WTC11 (cell line): ENCODE results near the gene PPAN. TPM values are rescaled to one million over a fixed set of nuclear protein-coding genes. Genes with fewer than 3 reads are reported as not detected.

ENCODE experiments used
- ATAC-seq: fragments of 200-7000 bp; cut with Tn5 transposase; 2 replicates; pipeline ENCODE4 v1.10.0; 2021; ENCODE audit warnings: mild to moderate bottlenecking, moderate library complexity
- CTCF ChIA-PET: fragments of 300-600 bp; sonication (Branson Sonifier 250); formaldehyde crosslinking; loops from one replicate; lab custom pipeline; 2021; ENCODE audit warnings: antibody characterized with exemption; lab: Charles Lee
- POLR2A ChIA-PET: fragments of 350-600 bp; sonication (Branson Sonifier 250); formaldehyde crosslinking; loops from one replicate; lab custom pipeline; 2021; ENCODE audit warnings: antibody characterized with exemption; lab: Charles Lee
- DNase-seq: peaks from one replicate; pipeline ENCODE4 v3.0.0; 2021; ENCODE audit warnings: low spot score
- H3K27ac Mint-ChIP-seq: 2 replicates; pipeline ENCODE4 v1.8.0; 2021; ENCODE audit warnings: mixed read lengths
- H3K27me3 Mint-ChIP-seq: 2 replicates; pipeline ENCODE4 v1.8.0; 2021; ENCODE audit warnings: low read depth, mild to moderate bottlenecking, moderate library complexity, mixed read lengths
- H3K36me3 Mint-ChIP-seq: 2 replicates; pipeline ENCODE4 v1.8.0; 2021; ENCODE audit warnings: mixed read lengths
- H3K4me1 Mint-ChIP-seq: 2 replicates; pipeline ENCODE4 v1.8.0; 2022; ENCODE audit warnings: mixed read lengths
- H3K4me3 Mint-ChIP-seq: 2 replicates; pipeline ENCODE4 v1.8.0; 2021; ENCODE audit warnings: mild to moderate bottlenecking, moderate library complexity, mixed read lengths
- H3K9me3 Mint-ChIP-seq: 2 replicates; pipeline ENCODE4 v1.8.0; 2021; ENCODE audit warnings: mixed read lengths
- EMX1 ChIP-seq: fragments of 250-450 bp; sonication (Bioruptor Pico); IDR thresholded peaks from 2 replicates; pipeline ENCODE4 v1.8.0; 2021; ENCODE audit warnings: mild to moderate bottlenecking
- ERG ChIP-seq: fragments of 250-450 bp; sonication (Bioruptor Pico); IDR thresholded peaks from 2 replicates; pipeline ENCODE4 v1.8.0; 2021; ENCODE audit warnings: mild to moderate bottlenecking
- ESRRA ChIP-seq: sonication (generic); formaldehyde crosslinking; IDR thresholded peaks from 2 replicates; pipeline ENCODE4 v1.8.1; 2022; ENCODE audit warnings: mild to moderate bottlenecking, missing genetic modification reagents, borderline replicate concordance
- JAZF1 ChIP-seq: fragments of 250-450 bp; sonication (Bioruptor Pico); IDR thresholded peaks from 2 replicates; pipeline ENCODE4 v1.9.0; 2021; ENCODE audit warnings: moderate library complexity, mild to moderate bottlenecking, inconsistent platforms
- MXD4 ChIP-seq: fragments of 250-450 bp; sonication (Bioruptor Pico); IDR thresholded peaks from 2 replicates; pipeline ENCODE4 v1.8.0; 2021; ENCODE audit warnings: mild to moderate bottlenecking, moderate library complexity, borderline replicate concordance
- NR2C2 ChIP-seq: sonication (generic); formaldehyde crosslinking; IDR thresholded peaks from 2 replicates; pipeline ENCODE4 v1.8.0; 2022; ENCODE audit warnings: mild to moderate bottlenecking, missing genetic modification reagents
- PREB ChIP-seq: sonication (generic); formaldehyde crosslinking; IDR thresholded peaks from 2 replicates; pipeline ENCODE4 v1.8.1; 2022; ENCODE audit warnings: mild to moderate bottlenecking, missing genetic modification reagents, moderate library complexity, borderline replicate concordance
- SP1 ChIP-seq: sonication (generic); formaldehyde crosslinking; conservative IDR thresholded peaks from 2 replicates; pipeline ENCODE4 v1.8.1; 2022; ENCODE audit warnings: missing genetic modification reagents
- TCF7 ChIP-seq: sonication (generic); formaldehyde crosslinking; IDR thresholded peaks from 2 replicates; pipeline ENCODE4 v1.8.0; 2022; ENCODE audit warnings: mild to moderate bottlenecking, low read depth, missing genetic modification reagents, moderate library complexity
- USF1 ChIP-seq: sonication (generic); formaldehyde crosslinking; IDR thresholded peaks from 2 replicates; pipeline ENCODE4 v1.8.0; 2022; ENCODE audit warnings: mild to moderate bottlenecking, missing genetic modification reagents
- ZBTB21 ChIP-seq: sonication (generic); formaldehyde crosslinking; IDR thresholded peaks from 2 replicates; pipeline ENCODE4 v1.8.1; 2023; ENCODE audit warnings: mild to moderate bottlenecking, missing genetic modification reagents, borderline replicate concordance
- ZBTB43 ChIP-seq: sonication (generic); formaldehyde crosslinking; IDR thresholded peaks from 2 replicates; pipeline ENCODE4 v1.8.1; 2023; ENCODE audit warnings: mild to moderate bottlenecking, missing genetic modification reagents
- ZNF232 ChIP-seq: sonication (generic); formaldehyde crosslinking; IDR thresholded peaks from 2 replicates; pipeline ENCODE4 v1.8.0; 2022; ENCODE audit warnings: mild to moderate bottlenecking, missing genetic modification reagents
- ZNF416 ChIP-seq: fragments of 250-450 bp; sonication (Bioruptor Pico); IDR thresholded peaks from 2 replicates; pipeline ENCODE4 v1.9.0; 2021; ENCODE audit warnings: mild to moderate bottlenecking, inconsistent platforms
- total RNA-seq: library from RNA; stranded (reverse); gene quantifications from 3 replicates; pipeline ENCODE4 v1.2.3, GENCODE V29; 2021
- TF ChIP-seq, protein P1 (sequence below): sonication (generic); formaldehyde crosslinking; IDR thresholded peaks from 2 replicates; pipeline ENCODE4 v1.8.1; 2023; ENCODE audit warnings: mild to moderate bottlenecking, missing genetic modification reagents, moderate library complexity
- TF ChIP-seq, protein P2 (sequence below): fragments of 250-450 bp; sonication (Bioruptor Pico); IDR thresholded peaks from 2 replicates; pipeline ENCODE4 v1.9.0; 2021; ENCODE audit warnings: moderate library complexity, mild to moderate bottlenecking, inconsistent platforms, borderline replicate concordance

Gene PPAN
- total RNA-seq, 1 experiment from 2014 or later = 83.7 TPM

DNA sequence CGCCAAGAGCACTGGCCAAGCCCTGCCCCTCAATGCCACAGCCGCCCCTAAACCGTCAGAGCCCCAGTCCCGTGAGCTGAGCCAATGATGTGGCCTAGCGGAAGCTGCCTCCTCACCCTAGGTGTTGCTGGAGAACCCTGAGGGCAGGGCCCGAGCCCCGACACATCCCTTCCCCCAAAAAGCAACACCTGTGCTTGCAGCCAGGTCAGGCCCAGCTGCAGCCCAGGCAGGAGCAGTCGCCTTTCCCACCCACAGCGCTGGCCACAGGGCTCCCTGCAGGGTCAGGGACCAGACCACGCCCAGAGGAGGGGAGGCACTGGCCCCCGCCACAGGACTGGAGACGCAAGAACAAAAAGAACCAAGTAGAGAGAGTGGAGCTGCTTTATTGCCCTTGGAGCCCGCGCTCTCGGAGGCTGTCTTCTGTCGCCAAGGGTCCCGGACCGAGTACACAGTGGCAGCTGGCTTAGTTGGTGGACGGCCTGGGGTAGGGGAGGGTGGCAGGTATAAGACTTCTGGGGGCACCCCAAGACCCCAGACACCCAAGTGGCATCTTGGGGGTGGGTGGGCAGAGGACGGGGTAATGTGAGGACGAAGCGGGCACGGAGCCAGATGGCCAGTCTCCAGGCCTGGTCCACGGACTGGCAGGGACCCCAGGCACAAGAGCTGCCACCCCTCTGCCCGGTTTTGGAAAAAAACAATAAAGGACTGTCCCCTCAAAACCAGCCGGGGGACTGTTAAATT, 8.7 kb downstream of the PPAN start:
- TF ChIP-seq ZBTB21 (CRISPR knock-in tag) (no peak), PREB (no peak), USF1 (CRISPR knock-in tag) (no peak), MXD4 (no peak), ZNF232 (CRISPR knock-in tag) (no peak), EMX1 (CRISPR knock-in tag) (no peak), ZNF416 (CRISPR knock-in tag) (no peak), ZBTB43 (CRISPR knock-in tag) (no peak), ERG (no peak), SP1 (CRISPR knock-in tag) (0 out of 2 replicates have a peak, but pooled peaks have one; percentile 5), NR2C2 (CRISPR knock-in tag) (no peak), TCF7 (CRISPR knock-in tag) (0 out of 2 replicates have a peak, but pooled peaks have one; percentile 18), ESRRA (CRISPR knock-in tag) (no peak)
- TF ChIP-seq, protein P1, sequence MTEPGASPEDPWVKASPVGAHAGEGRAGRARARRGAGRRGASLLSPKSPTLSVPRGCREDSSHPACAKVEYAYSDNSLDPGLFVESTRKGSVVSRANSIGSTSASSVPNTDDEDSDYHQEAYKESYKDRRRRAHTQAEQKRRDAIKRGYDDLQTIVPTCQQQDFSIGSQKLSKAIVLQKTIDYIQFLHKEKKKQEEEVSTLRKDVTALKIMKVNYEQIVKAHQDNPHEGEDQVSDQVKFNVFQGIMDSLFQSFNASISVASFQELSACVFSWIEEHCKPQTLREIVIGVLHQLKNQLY (CRISPR knock-in tag) = 0 out of 2 replicates have a peak, but pooled peaks have one; percentile 52
- TF ChIP-seq, protein P2, sequence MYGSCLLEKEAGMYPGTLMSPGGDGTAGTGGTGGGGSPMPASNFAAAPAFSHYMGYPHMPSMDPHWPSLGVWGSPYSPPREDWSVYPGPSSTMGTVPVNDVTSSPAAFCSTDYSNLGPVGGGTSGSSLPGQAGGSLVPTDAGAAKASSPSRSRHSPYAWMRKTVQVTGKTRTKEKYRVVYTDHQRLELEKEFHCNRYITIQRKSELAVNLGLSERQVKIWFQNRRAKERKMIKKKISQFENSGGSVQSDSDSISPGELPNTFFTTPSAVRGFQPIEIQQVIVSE = no peak
- Mint-ChIP-seq H3K36me3 (peaks cover 29% of the 10 kb centered on the region), H3K4me3 (no peak overlapping the region), H3K27ac (no peak overlapping the region), H3K9me3 (no peaks in the 10 kb centered on the region), H3K27me3 (no peaks in the 10 kb centered on the region), H3K4me1 (peaks cover 11% of the 10 kb centered on the region; the same call in 1 of the 2 replicates)
- DNase-seq (no peak), ATAC-seq (peak; percentile 3)
- POLR2A ChIA-PET = interaction anchor here (1.7 to 1.9 kb wide), 2 partner anchors 9 to 19 kb away, joined by 6 to 7 read pairs; partner anchors contain the start of gene PPAN
- CTCF ChIA-PET = interaction anchor here (0.7 to 2.5 kb wide), 9 partner anchors 9 to 287 kb away, joined by 3 to 23 read pairs (median 4); partner anchors contain the start of genes PPAN and UBL5

GRCh38 chr19:10115392-10116084, 9.4 kb downstream of the PPAN start:
- no peak overlapping the region for H3K27ac Mint-ChIP-seq
- H3K9me3 Mint-ChIP-seq = no peaks in the 10 kb centered on the region
- H3K4me1 Mint-ChIP-seq = peaks cover 11% of the 10 kb centered on the region; the same call in 1 of the 2 replicates
- no peak for DNase-seq
- TF ChIP-seq JAZF1 (CRISPR knock-in tag) = no peak
- TF ChIP-seq EMX1 (CRISPR knock-in tag) = 0 out of 2 replicates have a peak, but pooled peaks have one; percentile 11
- TF ChIP-seq, all 79 proteins: peak for 1
- POLR2A ChIA-PET = interaction anchor here (0.6 to 1.9 kb wide), 3 partner anchors 9 to 20 kb away, joined by 3 to 7 read pairs (median 6); partner anchors contain the start of gene PPAN
- H3K27me3 Mint-ChIP-seq = no peaks in the 10 kb centered on the region
- no peak for ATAC-seq
- CTCF ChIA-PET = interaction anchor here (1.5 kb wide), 1 partner anchor 16 kb away, joined by 7 read pairs; no protein-coding TSS in a partner anchor
- peaks cover 24% of the 10 kb centered on the region for H3K36me3 Mint-ChIP-seq
- no peak overlapping the region for H3K4me3 Mint-ChIP-seq
